IMR-90 (cell line): Measurements from ENCODE around the gene OSTC. TPM values are rescaled to one million over a fixed set of nuclear protein-coding genes. Genes with fewer than 3 reads are reported as not detected.

Experiments
- ATAC-seq: fragments of 200-7000 bp; cut with Tn5 transposase; 2 replicates; pipeline ENCODE4 v1.9.1; 2020; ENCODE audit warnings: low read depth, mild to moderate bottlenecking, moderate library complexity
- Bru-seq: library from RNA; stranded (reverse); fragments of 400-500 nt; gene quantifications from one replicate; lab custom pipeline; 2021; lab: Mats Ljungman, UMichigan
- BruChase-seq, 2 experiments: library from RNA; stranded (reverse); fragments of 400-500 nt; gene quantifications; one replicate each; lab custom pipeline; 2021; lab: Mats Ljungman, UMichigan
- BruUV-seq: library from RNA; stranded (reverse); fragments of 400-500 nt; replicated peaks from 2 replicates; lab custom pipeline; 2021; lab: Mats Ljungman, UMichigan
- CTCF ChIA-PET: fragments of 300-600 bp; formaldehyde crosslinking; extraction: SDS; loops from one replicate; lab custom pipeline; 2021; ENCODE audit warnings: antibody characterized with exemption; lab: Yijun Ruan, JAX
- POLR2A ChIA-PET: fragments of 300-600 bp; sonication (Branson Sonifier 250); formaldehyde crosslinking; loops from one replicate; lab custom pipeline; 2022; ENCODE audit warnings: antibody characterized with exemption; ENCODE audit not compliant: unreplicated experiment; lab: Charles Lee
- DNase-seq: peaks from one replicate; pipeline ENCODE4 v3.0.0; 2013
- H2AFZ ChIP-seq: replicated peaks from 2 replicates; pipeline ENCODE3; 2013; ENCODE audit warnings: low read length, mild to moderate bottlenecking; ENCODE audit not compliant: poor library complexity
- H2AK5ac ChIP-seq: 2 replicates; pipeline ENCODE4 v1.6.1; 2013; ENCODE audit warnings: low read depth, low read length, inconsistent platforms
- H2AK9ac ChIP-seq: replicated peaks from 2 replicates; pipeline ENCODE3; 2013; ENCODE audit warnings: mild to moderate bottlenecking, low read depth, low read length, moderate library complexity; ENCODE audit not compliant: poor library complexity
- H2BK120ac ChIP-seq: 2 replicates; pipeline ENCODE4 v1.6.1; 2013; ENCODE audit warnings: low read depth, low read length, inconsistent platforms
- H2BK15ac ChIP-seq: 3 replicates; pipeline ENCODE4 v1.6.1; 2013; ENCODE audit warnings: low read depth, low read length, inconsistent platforms
- H2BK20ac ChIP-seq: 2 replicates; pipeline ENCODE4 v1.6.1; 2013; ENCODE audit warnings: low read depth, mild to moderate bottlenecking, inconsistent platforms, low read length, moderate library complexity
- H2BK5ac ChIP-seq: 2 replicates; pipeline ENCODE4 v1.6.1; 2013; ENCODE audit warnings: mild to moderate bottlenecking, low read depth, low read length, inconsistent platforms; ENCODE audit not compliant: poor library complexity, severe bottlenecking
- H3K14ac ChIP-seq: replicated peaks from 2 replicates; pipeline ENCODE4 v1.6.1; 2013; ENCODE audit warnings: low read depth, low read length, inconsistent platforms
- H3K18ac ChIP-seq: 2 replicates; pipeline ENCODE4 v1.6.1; 2013; ENCODE audit warnings: low read depth, low read length, control low read depth
- H3K23ac ChIP-seq: 2 replicates; pipeline ENCODE4 v1.6.1; 2013; ENCODE audit warnings: low read depth, low read length, inconsistent platforms
- H3K27ac ChIP-seq: 2 replicates; pipeline ENCODE4 v1.5.1; 2013; ENCODE audit warnings: mild to moderate bottlenecking, control low read depth, low read length; ENCODE audit not compliant: insufficient read depth
- H3K27me3 ChIP-seq: 2 replicates; pipeline ENCODE4 v1.6.1; 2013; ENCODE audit warnings: low read length; ENCODE audit not compliant: control insufficient read depth, insufficient read depth
- H3K36me3 ChIP-seq: 2 replicates; pipeline ENCODE4 v1.6.1; 2013; ENCODE audit warnings: low read length, mixed read lengths; ENCODE audit not compliant: control insufficient read depth, insufficient read depth
- H3K4ac ChIP-seq: 2 replicates; pipeline ENCODE4 v1.6.1; 2013; ENCODE audit warnings: low read depth, low read length, inconsistent platforms
- H3K4me1 ChIP-seq: 2 replicates; pipeline ENCODE4 v1.6.1; 2013; ENCODE audit warnings: low read length, mixed read lengths; ENCODE audit not compliant: control insufficient read depth, insufficient read depth
- H3K4me2 ChIP-seq: 2 replicates; pipeline ENCODE4 v1.6.1; 2013; ENCODE audit warnings: low read depth, mild to moderate bottlenecking, control low read depth, low read length, moderate library complexity
- H3K4me3 ChIP-seq: 2 replicates; pipeline ENCODE4 v1.5.1; 2013; ENCODE audit warnings: low read depth, mild to moderate bottlenecking, control low read depth, low read length, moderate library complexity; ENCODE audit not compliant: insufficient read depth
- H3K56ac ChIP-seq: 2 replicates; pipeline ENCODE4 v1.6.1; 2013; ENCODE audit warnings: low read length, inconsistent platforms; ENCODE audit not compliant: insufficient read depth; ENCODE audit errors: extremely low read depth
- H3K79me1 ChIP-seq, 2 experiments: 2 replicates each; pipeline ENCODE4 v1.6.1; 2013; ENCODE audit warnings: low read length in 2 of 2, inconsistent platforms in 1 of 2, low read depth in 1 of 2
- H3K9ac ChIP-seq: 2 replicates; pipeline ENCODE4 v1.6.1; 2013; ENCODE audit warnings: low read depth, low read length, control low read depth
- H3K9me1 ChIP-seq: 2 replicates; pipeline ENCODE4 v1.6.1; 2013; ENCODE audit warnings: low read length, inconsistent platforms; ENCODE audit not compliant: insufficient read depth
- H3K9me3 ChIP-seq: 2 replicates; pipeline ENCODE4 v1.6.1; 2013; ENCODE audit warnings: low read length; ENCODE audit not compliant: control insufficient read depth, insufficient read depth
- H4K20me1 ChIP-seq: 2 replicates; pipeline ENCODE4 v1.6.1; 2013; ENCODE audit warnings: low read length, inconsistent platforms; ENCODE audit not compliant: insufficient read depth
- H4K5ac ChIP-seq: 2 replicates; pipeline ENCODE4 v1.6.1; 2013; ENCODE audit warnings: mild to moderate bottlenecking, low read depth, low read length, control low read depth
- H4K8ac ChIP-seq, 2 experiments: 2 replicates each; pipeline ENCODE4 v1.6.1; 2013; ENCODE audit warnings: low read depth in 2 of 2, low read length in 2 of 2, control low read depth in 1 of 2, inconsistent platforms in 1 of 2
- H4K91ac ChIP-seq: 2 replicates; pipeline ENCODE4 v1.6.1; 2013; ENCODE audit warnings: low read depth, low read length, inconsistent platforms; ENCODE audit not compliant: insufficient read depth
- BHLHE40 ChIP-seq: fragments of 150-350 bp; IDR thresholded peaks from 2 replicates; pipeline ENCODE4 v1.6.1; 2016; ENCODE audit warnings: mild to moderate bottlenecking, low read depth, low read length
- CHD1 ChIP-seq: IDR thresholded peaks from 2 replicates; pipeline ENCODE4 v1.6.1; 2012; ENCODE audit warnings: low read depth, low read length, improper control_type of control experiment
- FOS ChIP-seq: fragments of 150-350 bp; IDR thresholded peaks from 2 replicates; pipeline ENCODE4 v1.6.1; 2016; ENCODE audit warnings: low read depth, low read length
- MAZ ChIP-seq: IDR thresholded peaks from 2 replicates; pipeline ENCODE4 v1.6.1; 2012; ENCODE audit warnings: low read depth, mild to moderate bottlenecking, low read length, improper control_type of control experiment, moderate library complexity, borderline replicate concordance
- NFE2L2 ChIP-seq: fragments of 150-350 bp; IDR thresholded peaks from 2 replicates; pipeline ENCODE4 v1.6.1; 2016; ENCODE audit warnings: low read depth, mild to moderate bottlenecking, low read length
- POLR2A ChIP-seq: IDR thresholded peaks from 2 replicates; pipeline ENCODE4 v1.6.1; 2012; ENCODE audit warnings: mild to moderate bottlenecking, low read depth, low read length
- SMC3 ChIP-seq: fragments of 150-350 bp; IDR thresholded peaks from 2 replicates; pipeline ENCODE4 v1.6.1; 2016; ENCODE audit warnings: low read depth, mild to moderate bottlenecking, antibody characterized with exemption, low read length, moderate library complexity
- WGBS, 2 experiments: methylation state at CpG; one replicate each; pipeline versions ENCODE4 v1.1.5 to v1.1.7; 2013; ENCODE audit warnings: missing lambda C conversion rate in 2 of 2; ENCODE audit not compliant: insufficient read length in 1 of 2; ENCODE audit errors: extremely low coverage in 2 of 2; 5-methylcytosine and 5-hydroxymethylcytosine counted together
- dilution Hi-C: fragments of 300-500 bp; cut with HindIII; formaldehyde crosslinking; loops from one replicate; pipeline ENCODE4 v1.14.3; 2018; ENCODE audit warnings: low sequenced_read_pairs; ENCODE audit not compliant: unreplicated experiment
- in situ Hi-C: fragments of 300-500 bp; cut with MboI; formaldehyde crosslinking; loops from 3 replicates; pipeline ENCODE4 v1.14.3; 2019; ENCODE audit warnings: low sequenced_read_pairs, inconsistent platforms, mixed read lengths
- intact Hi-C: fragments of 100-400 bp; cut with micrococcal nuclease; formaldehyde crosslinking; loops from 2 replicates; pipeline ENCODE4 v1.10.0; 2022
- long read RNA-seq: library from polyadenylated mRNA; unstranded; transcript quantifications from one replicate; pipeline ENCODE4 v2.0.0, GENCODE V29; 2021; ENCODE audit not compliant: unreplicated experiment
- polyA plus RNA-seq, 3 experiments: library from polyadenylated mRNA; depleted of rRNA; stranded (reverse); fragments of >200 nt; gene quantifications; 2 replicates each; pipeline ENCODE4 v1.2.3, GENCODE V29; 2012; ENCODE audit warnings: low replicate concordance in 1 of 3
- total RNA-seq: library from RNA; depleted of rRNA; stranded (reverse); fragments of >200 nt; gene quantifications from 2 replicates; pipeline ENCODE4 v1.2.3, GENCODE V29; 2012; rRNA removed
- TF ChIP-seq, protein P1 (sequence below): conservative IDR thresholded peaks from 2 replicates; pipeline ENCODE4 v1.5.1; 2012; ENCODE audit warnings: mild to moderate bottlenecking, low read depth, low read length, improper control_type of control experiment
- TF ChIP-seq, protein P2 (sequence below): fragments of 150-350 bp; IDR thresholded peaks from 2 replicates; pipeline ENCODE4 v1.6.1; 2016; ENCODE audit warnings: low read depth, mild to moderate bottlenecking, low read length, moderate library complexity, borderline replicate concordance
- TF ChIP-seq, protein P3 (sequence below): fragments of 150-350 bp; IDR thresholded peaks from 2 replicates; pipeline ENCODE4 v1.6.1; 2017; ENCODE audit warnings: mild to moderate bottlenecking, antibody characterized with exemption, low read length, low read depth

Gene OSTC
- total RNA-seq (479 and 13,576 TPM in 2 replicates), polyA plus RNA-seq (2012; rRNA removed) (131 and 173 TPM in 2 replicates), Bru-seq, nascent RNA (percentile 94 among the genes with signal in this experiment), BruChase-seq, experiment 1, labeled RNA remaining after a 6-hour chase (percentile 94 among the genes with signal in this experiment), BruChase-seq, experiment 2, labeled RNA remaining after a 2-hour chase (percentile 93 among the genes with signal in this experiment)
- 110 and 190 TPM in 2 replicates for polyA plus RNA-seq (2012; cell fraction: cytosol; rRNA removed)
- 18.7 and 66.9 TPM in 2 replicates for polyA plus RNA-seq (2012; cell fraction: nucleus; rRNA removed; ENCODE audit: low replicate concordance)
- long read RNA-seq, transcript OSTC-201 (4 exons, 1,077 nt), result major isoform, 240 of 245 reads
- long read RNA-seq, partial matches to known transcripts, result 1 of 245 reads
- long read RNA-seq, other reads (novel, unspliced or antisense), result 2 of 245 reads

DNA sequence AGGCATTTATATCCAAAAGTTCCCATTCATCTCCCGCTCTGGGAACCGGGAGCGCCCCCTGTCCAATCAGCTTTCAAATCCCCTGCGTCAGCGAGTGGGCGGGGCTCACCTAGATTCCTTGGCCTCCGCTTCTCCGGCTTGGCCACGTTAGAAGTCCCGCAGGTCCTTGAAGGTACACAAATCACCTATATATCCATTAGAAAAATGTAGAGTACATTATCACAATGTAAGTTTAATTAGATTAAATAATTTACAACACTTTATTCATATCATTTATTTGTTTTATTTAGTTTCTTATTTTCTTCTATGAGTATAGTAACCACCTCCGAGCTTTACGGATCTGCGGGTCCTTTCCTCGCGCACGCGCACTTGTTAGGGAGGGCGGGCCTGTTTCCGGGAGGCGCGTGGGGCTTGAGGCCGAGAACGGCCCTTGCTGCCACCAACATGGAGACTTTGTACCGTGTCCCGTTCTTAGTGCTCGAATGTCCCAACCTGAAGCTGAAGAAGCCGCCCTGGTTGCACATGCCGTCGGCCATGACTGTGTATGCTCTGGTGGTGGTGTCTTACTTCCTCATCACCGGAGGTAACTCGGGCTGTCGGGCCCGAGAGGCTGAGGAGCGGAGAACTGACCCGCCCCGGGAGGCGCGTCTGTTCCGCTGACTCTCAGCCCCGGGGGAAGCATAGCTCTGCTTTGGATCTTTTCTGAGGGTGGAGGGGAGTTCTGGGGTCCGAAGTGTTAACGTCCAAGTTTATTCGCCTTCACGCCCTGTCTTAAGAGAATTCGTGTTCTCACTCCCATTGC, at the start of gene OSTC:
TSS of gene OSTC (plus strand) at position 388 of the 802 bp plus-strand sequence. CDS start at position 445, 57 bp downstream.
- peak within 1 kb of the TSS; percentile 76 for H3K4me2 ChIP-seq
- peak within 1 kb of the TSS; percentile 52; the same call in 1 of the 2 replicates for H2BK120ac ChIP-seq
- peak within 1 kb of the TSS; percentile 62 for H3K18ac ChIP-seq
- H3K27me3 ChIP-seq, result no peaks in the 10 kb centered on the region
- 0 out of 3 replicates have a peak within 1 kb of the TSS, but pooled peaks have one; percentile 34 for H2BK15ac ChIP-seq
- peak within 1 kb of the TSS; percentile 79 to 87 for H4K8ac ChIP-seq
- ATAC-seq (peak; percentile 95), DNase-seq (peak; percentile 97)
- intact Hi-C loops, result loop anchor here (1.0 kb wide), 1 partner anchor 30 kb away; the partner anchor contains the start of gene RPL34
- H2AK9ac ChIP-seq, result peak within 1 kb of the TSS; percentile 94
- H4K5ac ChIP-seq, result peak within 1 kb of the TSS; percentile 80
- peak within 1 kb of the TSS; percentile 98 for H3K9ac ChIP-seq
- H3K79me1 ChIP-seq, result peaks cover 0 to 24% of the 10 kb centered on the region in 2 experiments; a peak in 3 of 4 replicates
- H3K27ac ChIP-seq, result peak within 1 kb of the TSS; percentile 95
- TSS peak; percentile 89 for BruUV-seq
- H2AK5ac ChIP-seq, result peak within 1 kb of the TSS; percentile 90
- H2BK5ac ChIP-seq, result peak within 1 kb of the TSS; percentile 84
- peak within 1 kb of the TSS; percentile 91 for H3K56ac ChIP-seq
- H3K4me1 ChIP-seq, result no peaks in the 10 kb centered on the region
- H4K20me1 ChIP-seq, result peaks cover 8% of the 10 kb centered on the region; the same call in 1 of the 2 replicates
- ChIA-PET POLR2A (interaction anchor here (0.6 kb wide), 2 partner anchors 36 to 658 kb away, joined by 3 to 4 read pairs; no protein-coding TSS in a partner anchor), CTCF (no interaction called here)
- H3K4me3 ChIP-seq, result peak within 1 kb of the TSS; percentile 90
- H2AFZ ChIP-seq, result peak within 1 kb of the TSS; percentile 89
- no CpG with 5 or more reads among the region's 45 CpGs for WGBS, 2 experiments
- in situ Hi-C loops, result no loop called here
- dilution Hi-C loops, result no loop called here
- peak within 1 kb of the TSS; percentile 94 for H3K23ac ChIP-seq
- H3K14ac ChIP-seq, result peak within 1 kb of the TSS; percentile 95
- H3K36me3 ChIP-seq, result no peaks in the 10 kb centered on the region
- H3K9me3 ChIP-seq, result no peaks in the 10 kb centered on the region
- peak within 1 kb of the TSS; percentile 88 for H3K4ac ChIP-seq
- H2BK20ac ChIP-seq, result 0 out of 2 replicates have a peak within 1 kb of the TSS, but pooled peaks have one; percentile 11
- H3K9me1 ChIP-seq, result no peaks in the 10 kb centered on the region
- peak within 1 kb of the TSS; percentile 92 for H4K91ac ChIP-seq
- peak; percentile 39; the same call in 1 of the 2 replicates for TF ChIP-seq MAZ
- TF ChIP-seq, protein P1, sequence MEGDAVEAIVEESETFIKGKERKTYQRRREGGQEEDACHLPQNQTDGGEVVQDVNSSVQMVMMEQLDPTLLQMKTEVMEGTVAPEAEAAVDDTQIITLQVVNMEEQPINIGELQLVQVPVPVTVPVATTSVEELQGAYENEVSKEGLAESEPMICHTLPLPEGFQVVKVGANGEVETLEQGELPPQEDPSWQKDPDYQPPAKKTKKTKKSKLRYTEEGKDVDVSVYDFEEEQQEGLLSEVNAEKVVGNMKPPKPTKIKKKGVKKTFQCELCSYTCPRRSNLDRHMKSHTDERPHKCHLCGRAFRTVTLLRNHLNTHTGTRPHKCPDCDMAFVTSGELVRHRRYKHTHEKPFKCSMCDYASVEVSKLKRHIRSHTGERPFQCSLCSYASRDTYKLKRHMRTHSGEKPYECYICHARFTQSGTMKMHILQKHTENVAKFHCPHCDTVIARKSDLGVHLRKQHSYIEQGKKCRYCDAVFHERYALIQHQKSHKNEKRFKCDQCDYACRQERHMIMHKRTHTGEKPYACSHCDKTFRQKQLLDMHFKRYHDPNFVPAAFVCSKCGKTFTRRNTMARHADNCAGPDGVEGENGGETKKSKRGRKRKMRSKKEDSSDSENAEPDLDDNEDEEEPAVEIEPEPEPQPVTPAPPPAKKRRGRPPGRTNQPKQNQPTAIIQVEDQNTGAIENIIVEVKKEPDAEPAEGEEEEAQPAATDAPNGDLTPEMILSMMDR, result 0 out of 2 replicates have a peak, but pooled peaks have one; percentile 11
- no peak for TF ChIP-seq BHLHE40
- no peak for TF ChIP-seq NFE2L2
- TF ChIP-seq POLR2A, result peak; percentile 84
- TF ChIP-seq, protein P2, sequence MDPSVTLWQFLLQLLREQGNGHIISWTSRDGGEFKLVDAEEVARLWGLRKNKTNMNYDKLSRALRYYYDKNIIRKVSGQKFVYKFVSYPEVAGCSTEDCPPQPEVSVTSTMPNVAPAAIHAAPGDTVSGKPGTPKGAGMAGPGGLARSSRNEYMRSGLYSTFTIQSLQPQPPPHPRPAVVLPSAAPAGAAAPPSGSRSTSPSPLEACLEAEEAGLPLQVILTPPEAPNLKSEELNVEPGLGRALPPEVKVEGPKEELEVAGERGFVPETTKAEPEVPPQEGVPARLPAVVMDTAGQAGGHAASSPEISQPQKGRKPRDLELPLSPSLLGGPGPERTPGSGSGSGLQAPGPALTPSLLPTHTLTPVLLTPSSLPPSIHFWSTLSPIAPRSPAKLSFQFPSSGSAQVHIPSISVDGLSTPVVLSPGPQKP, result no peak
- no peak for TF ChIP-seq CHD1
- no peak for TF ChIP-seq SMC3
- TF ChIP-seq FOS, result no peak
- TF ChIP-seq, protein P3, sequence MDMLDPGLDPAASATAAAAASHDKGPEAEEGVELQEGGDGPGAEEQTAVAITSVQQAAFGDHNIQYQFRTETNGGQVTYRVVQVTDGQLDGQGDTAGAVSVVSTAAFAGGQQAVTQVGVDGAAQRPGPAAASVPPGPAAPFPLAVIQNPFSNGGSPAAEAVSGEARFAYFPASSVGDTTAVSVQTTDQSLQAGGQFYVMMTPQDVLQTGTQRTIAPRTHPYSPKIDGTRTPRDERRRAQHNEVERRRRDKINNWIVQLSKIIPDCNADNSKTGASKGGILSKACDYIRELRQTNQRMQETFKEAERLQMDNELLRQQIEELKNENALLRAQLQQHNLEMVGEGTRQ, result no peak
